Stimulated activated naive CD8-positive, alpha-beta T cell treated with anti-CD3 and anti-CD28 coated beads, Interleukin-15, amount 100 ng/mL, for 72 hours (primary cell): ENCODE results near the gene NCAPD2.

Source experiments
- ATAC-seq: fragments of 150-1000 bp; cut with Tn5 transposase; 2 replicates; pipeline ENCODE4 v1.10.0; 2021; ENCODE audit warnings: mild to moderate bottlenecking, moderate library complexity
- DNase-seq, 2 donors: peaks; one replicate each; pipeline ENCODE4 v3.0.0; 2021 to 2022
- H3K27ac Mint-ChIP-seq, 2 donors: one replicate each; pipeline ENCODE4 v1.8.0; 2022; ENCODE audit warnings: mild to moderate bottlenecking in 2 of 2, mixed read lengths in 2 of 2, moderate library complexity in 2 of 2
- H3K27me3 Mint-ChIP-seq: one replicate; pipeline ENCODE4 v1.8.0; 2022; ENCODE audit warnings: mixed read lengths
- H3K4me1 Mint-ChIP-seq: one replicate; pipeline ENCODE4 v1.8.0; 2022; ENCODE audit warnings: mild to moderate bottlenecking, mixed read lengths
- H3K4me3 Mint-ChIP-seq, 2 donors: one replicate each; pipeline ENCODE4 v1.8.0; 2022; ENCODE audit warnings: mild to moderate bottlenecking in 2 of 2, mixed read lengths in 2 of 2, moderate library complexity in 1 of 2
- H3K9me3 Mint-ChIP-seq, 2 donors: one replicate each; pipeline ENCODE4 v1.8.0; 2022; ENCODE audit warnings: mixed read lengths in 2 of 2

NCAPD2 gene

GRCh38 chr12:6500466-6500865 lies 6.6 kb downstream of the NCAPD2 start:
- no peak overlapping the region for H3K27ac Mint-ChIP-seq
- no peaks in the 10 kb centered on the region for H3K9me3 Mint-ChIP-seq
- no peaks in the 10 kb centered on the region for H3K27me3 Mint-ChIP-seq
- DNase-seq (no peak), ATAC-seq (no peak)
- no peak overlapping the region for H3K4me3 Mint-ChIP-seq
- H3K4me1 Mint-ChIP-seq: peaks cover 13% of the 10 kb centered on the region

GRCh38 chr12:6507102-6507998 lies 13.4 kb downstream of the NCAPD2 start:
- DNase-seq (no peak), ATAC-seq (no peak)
- Mint-ChIP-seq H3K27me3 (no peaks in the 10 kb centered on the region), H3K27ac (no peak overlapping the region), H3K9me3 (no peaks in the 10 kb centered on the region), H3K4me1 (peaks cover 9% of the 10 kb centered on the region), H3K4me3 (no peak overlapping the region)

GRCh38 chr12:6508087-6508486 lies 14.2 kb downstream of the NCAPD2 start:
- H3K4me3 Mint-ChIP-seq: no peak overlapping the region
- ATAC-seq (no peak), DNase-seq (no peak)
- peaks cover 9% of the 10 kb centered on the region for H3K4me1 Mint-ChIP-seq
- no peaks in the 10 kb centered on the region for H3K27me3 Mint-ChIP-seq
- no peak overlapping the region for H3K27ac Mint-ChIP-seq
- H3K9me3 Mint-ChIP-seq: no peaks in the 10 kb centered on the region

- H3K4me3 Mint-ChIP-seq: no peak overlapping the region
- no peak for ATAC-seq
- no peaks in the 10 kb centered on the region for H3K4me1 Mint-ChIP-seq
- H3K27me3 Mint-ChIP-seq: no peaks in the 10 kb centered on the region
- H3K9me3 Mint-ChIP-seq: no peaks in the 10 kb centered on the region
- no peak overlapping the region for H3K27ac Mint-ChIP-seq
- DNase-seq: no peak
These were observed 26.3 kb downstream of the NCAPD2 start for GRCh38 chr12:6520186-6520585.

DNA sequence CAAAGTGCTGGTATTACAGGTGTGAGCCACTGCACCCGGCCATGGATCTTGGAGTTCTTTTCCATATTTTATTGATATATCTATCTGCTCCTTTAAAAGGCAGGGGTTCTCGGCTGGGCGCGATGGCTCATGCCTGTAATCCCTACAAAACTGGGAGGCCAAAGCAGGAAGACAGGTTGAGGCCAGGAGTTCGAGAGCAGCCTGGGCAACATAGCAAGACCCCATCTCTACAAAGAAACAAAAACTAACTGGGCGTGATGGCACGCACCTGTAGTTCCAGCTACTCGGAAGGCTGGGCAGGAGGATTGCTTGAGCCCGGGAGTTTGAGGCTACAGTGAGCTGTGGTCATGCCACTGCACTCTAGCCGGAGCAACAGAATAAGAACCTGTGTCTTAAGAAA lies 28.3 kb downstream of the NCAPD2 start:
- Mint-ChIP-seq H3K27me3 (no peaks in the 10 kb centered on the region), H3K4me3 (no peak overlapping the region)

GRCh38 chr12:6523708-6524107 lies 29.8 kb downstream of the NCAPD2 start:
- Mint-ChIP-seq H3K27ac (peak overlapping the region in 1 of 2 donors; percentile 23), H3K4me3 (no peak overlapping the region), H3K27me3 (no peaks in the 10 kb centered on the region), H3K4me1 (no peaks in the 10 kb centered on the region), H3K9me3 (no peaks in the 10 kb centered on the region)
- DNase-seq (no peak), ATAC-seq (no peak)

More for the DNA sequence above, 28.3 kb downstream of the NCAPD2 start:
- ATAC-seq: no peak
- Mint-ChIP-seq H3K27ac (no peak overlapping the region), H3K9me3 (no peaks in the 10 kb centered on the region), H3K4me1 (no peaks in the 10 kb centered on the region)
- no peak for DNase-seq

GRCh38 chr12:6524648-6525047 lies 30.7 kb downstream of the NCAPD2 start:
- ATAC-seq (no peak), DNase-seq (no peak)
- Mint-ChIP-seq H3K9me3 (no peaks in the 10 kb centered on the region), H3K4me1 (peaks cover 2% of the 10 kb centered on the region), H3K27me3 (no peaks in the 10 kb centered on the region), H3K27ac (no peak overlapping the region), H3K4me3 (no peak overlapping the region)

- Mint-ChIP-seq H3K27ac (peak overlapping the region in 1 of 2 donors; percentile 89), H3K27me3 (no peaks in the 10 kb centered on the region), H3K4me3 (no peak overlapping the region), H3K4me1 (peaks cover 16% of the 10 kb centered on the region), H3K9me3 (no peaks in the 10 kb centered on the region)
- no peak for ATAC-seq
- DNase-seq: no peak
These were observed 32.3 kb downstream of the NCAPD2 start for GRCh38 chr12:6526201-6526600.

DNA sequence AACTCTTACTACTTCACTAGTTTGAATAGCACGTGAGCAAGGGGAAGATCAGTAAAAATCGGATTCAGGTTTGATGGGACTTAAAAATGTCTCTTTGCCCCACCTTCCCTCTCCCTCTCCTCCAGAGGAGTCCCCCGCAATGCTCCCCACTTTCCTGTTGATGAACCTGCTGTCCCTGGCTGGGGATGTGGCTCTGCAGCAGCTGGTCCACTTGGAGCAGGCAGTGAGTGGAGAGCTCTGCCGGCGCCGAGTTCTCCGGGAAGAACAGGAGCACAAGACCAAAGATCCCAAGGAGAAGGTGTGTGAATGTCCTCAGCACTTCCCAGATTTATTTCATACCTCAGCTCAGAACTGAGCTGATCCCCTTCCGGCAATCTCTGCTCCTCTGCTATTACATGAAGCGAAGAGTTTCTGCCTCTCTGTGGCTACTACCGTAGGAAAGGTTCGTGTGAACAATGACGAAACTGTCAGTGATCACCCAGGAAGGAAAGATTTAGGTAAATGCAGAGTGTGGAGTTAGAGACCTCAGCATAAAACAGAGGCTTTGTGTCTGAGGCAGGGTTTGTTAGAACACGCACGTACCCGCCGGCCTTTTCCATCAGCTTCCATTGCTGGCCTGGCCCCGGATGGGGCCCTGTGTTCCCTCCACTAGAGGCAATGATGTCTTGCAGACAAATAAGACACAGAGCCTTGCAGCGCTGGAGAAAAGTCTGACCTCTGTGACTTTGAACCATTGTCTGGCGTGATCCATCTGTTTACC lies 33.0 kb downstream of the NCAPD2 start:
- Mint-ChIP-seq H3K4me1 (peaks cover 23% of the 10 kb centered on the region), H3K27me3 (no peaks in the 10 kb centered on the region), H3K4me3 (no peak overlapping the region), H3K27ac (no peak overlapping the region), H3K9me3 (no peaks in the 10 kb centered on the region)
- no peak for ATAC-seq
- no peak for DNase-seq

- Mint-ChIP-seq H3K27me3 (no peaks in the 10 kb centered on the region), H3K9me3 (no peaks in the 10 kb centered on the region), H3K4me3 (no peak overlapping the region), H3K27ac (no peak overlapping the region), H3K4me1 (peaks cover 31% of the 10 kb centered on the region)
- DNase-seq (no peak), ATAC-seq (no peak)
These were observed 33.8 kb downstream of the NCAPD2 start for GRCh38 chr12:6527711-6528110.

- no peak for ATAC-seq
- Mint-ChIP-seq H3K9me3 (no peaks in the 10 kb centered on the region), H3K4me3 (no peak overlapping the region), H3K4me1 (peaks cover 39% of the 10 kb centered on the region), H3K27ac (peak overlapping the region in 1 of 2 donors; percentile 63), H3K27me3 (no peaks in the 10 kb centered on the region)
- DNase-seq: no peak
These were observed 34.8 kb downstream of the NCAPD2 start for GRCh38 chr12:6528539-6529235.

DNA sequence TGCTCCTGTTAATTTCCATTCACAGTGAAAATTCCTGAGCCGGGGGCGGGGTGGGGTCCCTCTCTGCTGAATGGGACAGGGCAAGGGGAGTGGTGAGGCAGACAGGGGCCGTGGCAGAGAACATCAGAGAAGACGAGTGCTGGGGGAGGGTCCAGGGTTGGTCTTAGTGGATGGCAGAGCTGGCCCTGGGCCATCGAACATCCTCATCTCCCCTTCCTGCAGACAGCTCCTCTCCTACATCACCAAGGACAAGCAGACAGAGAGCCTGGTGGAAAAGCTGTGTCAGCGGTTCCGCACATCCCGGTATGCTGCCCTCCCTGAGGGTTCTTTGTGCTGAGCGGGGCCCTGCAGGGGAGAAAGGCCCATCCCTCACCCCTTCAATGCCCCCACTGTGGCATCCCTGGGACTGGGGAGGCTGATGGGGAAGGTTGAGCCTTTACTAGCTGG lies 35.4 kb downstream of the NCAPD2 start:
- peak overlapping the region; percentile 63 to 74 for H3K27ac Mint-ChIP-seq
- H3K4me1 Mint-ChIP-seq: peaks cover 39% of the 10 kb centered on the region
- H3K4me3 Mint-ChIP-seq: no peak overlapping the region
- ATAC-seq (no peak), DNase-seq (no peak)
- no peaks in the 10 kb centered on the region for H3K9me3 Mint-ChIP-seq
- no peaks in the 10 kb centered on the region for H3K27me3 Mint-ChIP-seq

- peaks cover 43% of the 10 kb centered on the region for H3K4me1 Mint-ChIP-seq
- ATAC-seq: no peak
- no peaks in the 10 kb centered on the region for H3K27me3 Mint-ChIP-seq
- DNase-seq: no peak
- peak overlapping the region in 1 of 2 donors; percentile 77 for H3K27ac Mint-ChIP-seq
- H3K4me3 Mint-ChIP-seq: no peak overlapping the region
- no peaks in the 10 kb centered on the region for H3K9me3 Mint-ChIP-seq
These were observed 36.8 kb downstream of the NCAPD2 start for GRCh38 chr12:6530576-6531260.

DNA sequence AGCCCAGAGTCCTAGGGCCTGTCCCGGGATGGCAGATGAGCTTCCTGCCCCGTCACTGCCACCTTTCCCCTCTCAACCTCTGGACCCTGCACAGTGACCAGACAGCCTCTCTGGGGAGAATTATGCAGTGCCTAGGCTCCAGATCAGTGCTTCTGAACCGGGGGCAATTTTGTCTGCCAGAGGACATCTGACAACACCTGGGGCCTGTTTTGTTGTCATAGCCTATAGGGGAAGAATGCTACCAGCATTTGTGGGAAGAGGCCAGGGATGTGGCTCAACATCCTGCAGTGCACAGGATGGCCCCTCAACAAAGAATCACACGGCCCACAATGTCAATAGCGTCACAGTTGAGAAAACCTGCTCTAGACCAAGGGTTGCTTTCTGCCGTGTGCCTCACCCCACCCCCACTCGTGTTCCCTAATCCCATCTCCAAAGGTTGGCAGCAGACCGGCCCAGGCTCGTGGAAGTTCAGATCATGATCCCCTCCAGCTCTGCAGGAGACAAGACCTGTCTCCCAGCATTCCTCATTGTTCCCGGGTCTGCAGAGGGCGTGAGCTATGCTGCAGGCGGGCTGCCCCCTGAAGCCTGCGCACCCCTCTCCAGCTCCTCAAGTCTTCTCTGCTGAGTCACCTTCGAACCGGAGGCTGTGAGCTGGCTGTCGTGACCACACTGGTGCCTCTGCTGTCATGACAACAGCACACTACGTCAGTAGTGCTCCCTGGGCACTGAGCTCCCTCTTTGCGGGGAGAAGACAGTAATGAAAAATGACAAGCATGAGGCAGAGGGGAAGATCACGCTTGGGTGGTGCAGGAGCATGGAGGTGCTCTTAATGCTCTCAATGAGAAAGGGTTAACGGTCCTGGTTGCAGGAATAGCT lies 38.4 kb downstream of the NCAPD2 start:
- H3K27ac Mint-ChIP-seq: peak overlapping the region; percentile 99
- H3K9me3 Mint-ChIP-seq: no peaks in the 10 kb centered on the region
- no peaks in the 10 kb centered on the region for H3K27me3 Mint-ChIP-seq
- peak; percentile 76 to 88 for DNase-seq
- H3K4me3 Mint-ChIP-seq: peak overlapping the region; percentile 96 to 98
- peak; percentile 64 for ATAC-seq
- H3K4me1 Mint-ChIP-seq: peaks cover 58% of the 10 kb centered on the region
